HepG2 (cell line): Measurements from ENCODE around the gene POLE3. TPM values are rescaled to one million over a fixed set of nuclear protein-coding genes. Genes with fewer than 3 reads are reported as not detected.

Source experiments
- ARNT ChIP-seq: fragments of 450-650 bp; IDR thresholded peaks from 2 replicates; pipeline ENCODE4 v1.6.1; 2017
- BORCS8-MEF2B ChIP-seq: sonication (generic); formaldehyde crosslinking; IDR thresholded peaks from 2 replicates; pipeline ENCODE4 v1.8.0; 2022; ENCODE audit warnings: mild to moderate bottlenecking, missing genetic modification reagents
- DMAP1 ChIP-seq: IDR thresholded peaks from 2 replicates; pipeline ENCODE4 v1.6.1; 2016
- E2F5 ChIP-seq: sonication (generic); formaldehyde crosslinking; conservative IDR thresholded peaks from 2 replicates; pipeline ENCODE4 v1.4.0; 2020; ENCODE audit warnings: missing genetic modification reagents
- HMGXB3 ChIP-seq: sonication (generic); formaldehyde crosslinking; IDR thresholded peaks from 2 replicates; pipeline ENCODE4 v1.4.0; 2020; ENCODE audit warnings: missing genetic modification reagents, borderline replicate concordance
- HMGXB4 ChIP-seq, 2 experiments: sonication (generic) in 1 of 2; formaldehyde crosslinking in 1 of 2; IDR thresholded peaks; 2 replicates each; pipeline versions ENCODE4 v1.4.0 to v1.6.1; 2018 to 2020; ENCODE audit warnings: missing genetic modification reagents in 2 of 2, borderline replicate concordance in 1 of 2, low read depth in 1 of 2, mild to moderate bottlenecking in 1 of 2, missing biosample characterization in 1 of 2
- HNF1B ChIP-seq: sonication (generic); formaldehyde crosslinking; IDR thresholded peaks from 2 replicates; pipeline ENCODE4 v1.5.1; 2020; ENCODE audit warnings: mild to moderate bottlenecking, moderate library complexity, missing genetic modification reagents
- HOXA7 ChIP-seq: sonication (generic); formaldehyde crosslinking; IDR thresholded peaks from 2 replicates; pipeline ENCODE4 v1.8.1; 2022; ENCODE audit warnings: mild to moderate bottlenecking, missing genetic modification reagents, moderate library complexity
- JDP2 ChIP-seq: sonication (generic); formaldehyde crosslinking; IDR thresholded peaks from 2 replicates; pipeline ENCODE4 v1.8.1; 2022; ENCODE audit warnings: missing genetic modification reagents, borderline replicate concordance
- MTA1 ChIP-seq: sonication (generic); formaldehyde crosslinking; IDR thresholded peaks from 2 replicates; pipeline ENCODE4 v1.4.0; 2020; ENCODE audit warnings: missing genetic modification reagents, mild to moderate bottlenecking, borderline replicate concordance
- NR2F6 ChIP-seq, 2 experiments: IDR thresholded peaks; 2 replicates each; pipeline ENCODE4 v1.6.1; 2016; ENCODE audit warnings: antibody characterized with exemption in 1 of 2, mild to moderate bottlenecking in 1 of 2
- SPEN ChIP-seq: sonication (generic); formaldehyde crosslinking; IDR thresholded peaks from 2 replicates; pipeline ENCODE4 v1.5.1; 2020; ENCODE audit warnings: low read depth, mild to moderate bottlenecking, missing genetic modification reagents
- TBL1XR1 ChIP-seq: fragments of 150-350 bp; IDR thresholded peaks from 2 replicates; pipeline ENCODE4 v1.6.1; 2014; ENCODE audit warnings: borderline replicate concordance, low read length; ENCODE audit not compliant: partially characterized antibody
- ZBTB2 ChIP-seq: sonication (generic); formaldehyde crosslinking; IDR thresholded peaks from 2 replicates; pipeline ENCODE4 v1.8.0; 2022; ENCODE audit warnings: low read depth, missing genetic modification reagents
- ZNF350 ChIP-seq: sonication (generic); formaldehyde crosslinking; IDR thresholded peaks from 2 replicates; pipeline ENCODE4 v1.4.0; 2020; ENCODE audit warnings: mild to moderate bottlenecking, low read depth, missing genetic modification reagents, borderline replicate concordance
- ZNF678 ChIP-seq: sonication (generic); formaldehyde crosslinking; IDR thresholded peaks from 2 replicates; pipeline ENCODE4 v1.4.0; 2020; ENCODE audit warnings: mild to moderate bottlenecking, missing genetic modification reagents
- ZNF782 ChIP-seq: sonication (generic); formaldehyde crosslinking; IDR thresholded peaks from 2 replicates; pipeline ENCODE4 v1.4.0; 2020; ENCODE audit warnings: missing genetic modification reagents, mild to moderate bottlenecking, borderline replicate concordance
- polyA plus RNA-seq, 8 experiments: library from polyadenylated mRNA; depleted of rRNA in 3 of 8; stranded (reverse) in 7 of 8; unstranded in 1 of 8; fragments of >200 nt; fragmentation: Illumina TruSeq in 4 of 8; extraction: Trizol in 4 of 8; gene quantifications; 2 replicates each; pipeline versions ENCODE4 v1.2.1 to v1.2.3, GENCODE V29; 2011 to 2016; ENCODE audit warnings: low read depth in 4 of 8, missing spikeins in 1 of 8, mixed read lengths in 1 of 8; ENCODE audit not compliant: insufficient read depth in 1 of 8
- total RNA-seq, 5 experiments: library from RNA; depleted of rRNA; stranded (reverse); fragments of >200 nt; fragmentation: Illumina TruSeq; extraction: Trizol; gene quantifications; 2 replicates each; pipeline ENCODE4 v1.2.3, GENCODE V29; 2016; ENCODE audit warnings: low read depth in 1 of 5

The POLE3 gene
- total and polyA plus RNA-seq, 2 of the 13 experiments (the other 11 are each of a cell fraction or from before 2014, with no cell fraction given): 36.0 to 77.2 TPM

GRCh38 chr9:113395000-113395861, 15.2 kb downstream of the POLE3 start (continued):
- TF ChIP-seq ZBTB2 (CRISPR knock-in tag) (no peak), E2F5 (CRISPR knock-in tag) (no peak), HOXA7 (CRISPR knock-in tag) (no peak), JDP2 (CRISPR knock-in tag) (no peak), TBL1XR1 (peak; percentile 60), HMGXB3 (peak; percentile 20; the same call in 1 of the 2 replicates), HMGXB4 (CRISPR knock-in tag; IDR thresholded peaks at IDR 0.05; ENCODE audit: borderline replicate concordance in 1 of 2, low read depth in 1 of 2) (no peak; a peak in 1 of 4 replicates), MTA1 (CRISPR knock-in tag) (0 out of 2 replicates have a peak, but pooled peaks have one; percentile 19), BORCS8-MEF2B (CRISPR knock-in tag) (no peak; the same call in 1 of the 2 replicates), ZNF678 (CRISPR knock-in tag) (no peak), DMAP1 (CRISPR knock-in tag) (peak; percentile 32; the same call in 1 of the 2 replicates), NR2F6 (IDR thresholded peaks at IDR 0.05) (peak; percentile 70), NR2F6 (CRISPR knock-in tag; IDR thresholded peaks at IDR 0.05) (peak; percentile 86), SPEN (CRISPR knock-in tag) (peak; percentile 66; the same call in 1 of the 2 replicates), ZNF782 (CRISPR knock-in tag) (no peak), ARNT (no peak), HNF1B (CRISPR knock-in tag) (peak; percentile 97), ZNF350 (CRISPR knock-in tag) (peak; percentile 58; the same call in 1 of the 2 replicates)
